HEK293 (cell line): ENCODE data around the gene ZC3H18.

Source experiments
- BCL11B ChIP-seq: fragments of 450-650 bp; formaldehyde crosslinking; IDR thresholded peaks from 2 replicates; pipeline ENCODE4 v1.5.1; 2016; ENCODE audit warnings: low read depth, missing biosample characterization, missing genetic modification characterization
- GLIS2 ChIP-seq: fragments of 450-650 bp; formaldehyde crosslinking; IDR thresholded peaks from 2 replicates; pipeline ENCODE4 v1.5.1; 2016; ENCODE audit warnings: missing biosample characterization, missing genetic modification characterization
- IKZF3 ChIP-seq: fragments of 450-650 bp; IDR thresholded peaks from 2 replicates; pipeline ENCODE4 v1.5.0; 2018; ENCODE audit warnings: missing biosample characterization, mild to moderate bottlenecking, missing genetic modification characterization, moderate library complexity
- MYNN ChIP-seq: fragments of 450-650 bp; formaldehyde crosslinking; IDR thresholded peaks from 2 replicates; pipeline ENCODE4 v1.5.1; 2016; ENCODE audit warnings: missing biosample characterization, missing genetic modification characterization, borderline replicate concordance
- SP7 ChIP-seq: fragments of 450-650 bp; formaldehyde crosslinking; IDR thresholded peaks from 2 replicates; pipeline ENCODE4 v1.5.1; 2016; ENCODE audit warnings: missing biosample characterization, missing genetic modification characterization
- ZBTB21 ChIP-seq: fragments of 450-650 bp; formaldehyde crosslinking; IDR thresholded peaks from 2 replicates; pipeline ENCODE4 v1.5.1; 2017; ENCODE audit warnings: missing biosample characterization, missing genetic modification characterization
- ZFP37 ChIP-seq: fragments of 450-650 bp; formaldehyde crosslinking; IDR thresholded peaks from 2 replicates; pipeline ENCODE4 v1.5.1; 2016; ENCODE audit warnings: missing biosample characterization, missing genetic modification characterization
- ZNF10 ChIP-seq: fragments of 450-650 bp; formaldehyde crosslinking; IDR thresholded peaks from 2 replicates; pipeline ENCODE4 v1.5.1; 2017; ENCODE audit warnings: missing biosample characterization, missing genetic modification characterization
- ZNF114 ChIP-seq: fragments of 450-650 bp; formaldehyde crosslinking; IDR thresholded peaks from 2 replicates; pipeline ENCODE4 v1.5.0; 2017; ENCODE audit warnings: missing biosample characterization, missing genetic modification characterization
- ZNF155 ChIP-seq: fragments of 450-650 bp; formaldehyde crosslinking; IDR thresholded peaks from 2 replicates; pipeline ENCODE4 v1.5.1; 2016; ENCODE audit warnings: missing biosample characterization, missing genetic modification characterization
- ZNF175 ChIP-seq: fragments of 450-650 bp; formaldehyde crosslinking; IDR thresholded peaks from 2 replicates; pipeline ENCODE4 v1.5.1; 2016; ENCODE audit warnings: missing biosample characterization, missing genetic modification characterization
- ZNF184 ChIP-seq: fragments of 450-650 bp; IDR thresholded peaks from 2 replicates; pipeline ENCODE4 v1.5.1; 2018; ENCODE audit warnings: missing biosample characterization, mild to moderate bottlenecking, missing genetic modification characterization
- ZNF221 ChIP-seq: fragments of 450-650 bp; formaldehyde crosslinking; IDR thresholded peaks from 2 replicates; pipeline ENCODE4 v1.5.1; 2017; ENCODE audit warnings: missing biosample characterization, missing genetic modification characterization, borderline replicate concordance
- ZNF223 ChIP-seq: fragments of 450-650 bp; formaldehyde crosslinking; IDR thresholded peaks from 2 replicates; pipeline ENCODE4 v1.5.1; 2016; ENCODE audit warnings: missing biosample characterization, missing genetic modification characterization
- ZNF239 ChIP-seq: fragments of 450-650 bp; formaldehyde crosslinking; IDR thresholded peaks from 2 replicates; pipeline ENCODE4 v1.5.1; 2016; ENCODE audit warnings: missing biosample characterization, missing genetic modification characterization
- ZNF311 ChIP-seq: fragments of 450-650 bp; formaldehyde crosslinking; IDR thresholded peaks from 2 replicates; pipeline ENCODE4 v1.5.1; 2017; ENCODE audit warnings: missing biosample characterization, missing genetic modification characterization, borderline replicate concordance
- ZNF433 ChIP-seq: fragments of 450-650 bp; formaldehyde crosslinking; IDR thresholded peaks from 2 replicates; pipeline ENCODE4 v1.5.1; 2016; ENCODE audit warnings: missing biosample characterization, missing genetic modification characterization, low read depth
- ZNF560 ChIP-seq: fragments of 450-650 bp; formaldehyde crosslinking; IDR thresholded peaks from 2 replicates; pipeline ENCODE4 v1.5.1; 2017; ENCODE audit warnings: missing biosample characterization, missing genetic modification characterization, borderline replicate concordance
- ZNF561 ChIP-seq: fragments of 450-650 bp; IDR thresholded peaks from 2 replicates; pipeline ENCODE4 v1.5.1; 2018; ENCODE audit warnings: missing biosample characterization, missing genetic modification characterization, borderline replicate concordance
- ZNF626 ChIP-seq: fragments of 450-650 bp; sonication (Bioruptor Pico); formaldehyde crosslinking; IDR thresholded peaks from 2 replicates; pipeline ENCODE4 v1.5.1; 2018; ENCODE audit warnings: missing biosample characterization, missing genetic modification characterization, inconsistent platforms
- ZNF777 ChIP-seq: fragments of 450-650 bp; formaldehyde crosslinking; IDR thresholded peaks from 2 replicates; pipeline ENCODE4 v1.5.1; 2017; ENCODE audit warnings: missing biosample characterization, missing genetic modification characterization, borderline replicate concordance
- TF ChIP-seq, protein P1 (sequence below): fragments of 450-650 bp; formaldehyde crosslinking; IDR thresholded peaks from 2 replicates; pipeline ENCODE4 v1.5.1; 2016; ENCODE audit warnings: missing biosample characterization, missing genetic modification characterization
- TF ChIP-seq, protein P2 (sequence below): fragments of 450-650 bp; IDR thresholded peaks from 2 replicates; pipeline ENCODE4 v1.5.1; 2018; ENCODE audit warnings: missing biosample characterization, mild to moderate bottlenecking, missing genetic modification characterization
- TF ChIP-seq, protein P3 (sequence below): fragments of 450-650 bp; formaldehyde crosslinking; IDR thresholded peaks from 2 replicates; pipeline ENCODE4; 2016; ENCODE audit warnings: missing biosample characterization, missing genetic modification characterization
- TF ChIP-seq, protein P4 (sequence below): fragments of 450-650 bp; formaldehyde crosslinking; IDR thresholded peaks from 2 replicates; pipeline ENCODE4 v1.5.1; 2017; ENCODE audit warnings: missing biosample characterization, missing genetic modification characterization
- TF ChIP-seq, protein P5 (sequence below): fragments of 450-650 bp; formaldehyde crosslinking; IDR thresholded peaks from 2 replicates; pipeline ENCODE4 v1.5.1; 2016; ENCODE audit warnings: missing biosample characterization, missing genetic modification characterization
- TF ChIP-seq, protein P6 (sequence below): fragments of 450-650 bp; formaldehyde crosslinking; IDR thresholded peaks from 2 replicates; pipeline ENCODE4 v1.5.1; 2017; ENCODE audit warnings: missing biosample characterization, mild to moderate bottlenecking, missing genetic modification characterization, moderate library complexity
- TF ChIP-seq, protein P7 (sequence below): fragments of 450-650 bp; formaldehyde crosslinking; IDR thresholded peaks from 2 replicates; pipeline ENCODE4 v1.5.1; 2016; ENCODE audit warnings: missing biosample characterization, missing genetic modification characterization

ZC3H18 gene

DNA sequence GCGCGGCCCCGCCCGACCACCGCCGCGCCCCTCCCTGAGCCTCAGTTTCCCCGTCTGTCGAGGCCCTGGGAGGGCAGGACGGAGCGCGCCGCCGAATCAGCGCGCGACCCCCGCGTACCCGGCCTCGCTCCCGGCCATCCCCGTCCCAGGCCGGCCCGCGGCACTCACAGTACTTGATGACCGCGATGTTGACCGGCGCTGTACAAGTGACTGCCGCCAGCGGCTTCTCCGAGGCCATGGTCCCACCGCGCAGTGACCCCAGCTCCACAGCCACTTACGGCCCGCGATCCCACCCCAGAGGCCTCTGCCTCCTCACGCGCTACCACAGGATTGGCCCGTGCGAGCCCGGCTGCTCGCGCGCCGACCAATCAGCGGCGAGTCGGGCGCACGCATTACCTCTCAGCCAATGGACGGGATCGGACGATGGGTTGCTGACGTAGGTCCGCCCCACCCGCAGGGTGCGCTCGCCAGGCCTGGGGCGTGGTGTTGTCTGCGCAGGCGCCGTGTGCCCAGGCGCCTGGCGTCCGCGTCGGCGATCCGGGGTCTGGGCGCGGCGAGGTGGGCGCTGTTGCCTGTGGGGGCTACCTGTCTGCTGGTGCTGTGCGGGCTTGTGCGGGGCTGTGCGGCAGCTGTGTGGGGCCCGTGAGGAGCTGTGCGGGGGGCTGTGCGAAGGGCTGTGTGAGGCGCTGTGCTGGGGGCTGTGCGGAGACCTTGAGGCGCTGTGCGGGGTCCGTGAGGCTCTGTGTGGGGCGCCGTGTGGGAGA, 92.8 kb downstream of the ZC3H18 start, which contains the start of gene MVD (continued):
- no peak for TF ChIP-seq ZBTB21
- no peak; the same call in 1 of the 2 replicates for TF ChIP-seq BCL11B
- TF ChIP-seq, protein P1, sequence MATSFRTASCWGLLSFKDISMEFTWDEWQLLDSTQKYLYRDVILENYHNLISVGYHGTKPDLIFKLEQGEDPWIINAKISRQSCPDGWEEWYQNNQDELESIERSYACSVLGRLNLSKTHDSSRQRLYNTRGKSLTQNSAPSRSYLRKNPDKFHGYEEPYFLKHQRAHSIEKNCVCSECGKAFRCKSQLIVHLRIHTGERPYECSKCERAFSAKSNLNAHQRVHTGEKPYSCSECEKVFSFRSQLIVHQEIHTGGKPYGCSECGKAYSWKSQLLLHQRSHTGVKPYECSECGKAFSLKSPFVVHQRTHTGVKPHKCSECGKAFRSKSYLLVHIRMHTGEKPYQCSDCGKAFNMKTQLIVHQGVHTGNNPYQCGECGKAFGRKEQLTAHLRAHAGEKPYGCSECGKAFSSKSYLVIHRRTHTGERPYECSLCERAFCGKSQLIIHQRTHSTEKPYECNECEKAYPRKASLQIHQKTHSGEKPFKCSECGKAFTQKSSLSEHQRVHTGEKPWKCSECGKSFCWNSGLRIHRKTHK (tag by site-specific recombination) = no peak
- no peak for TF ChIP-seq ZNF311
- TF ChIP-seq, protein P2, sequence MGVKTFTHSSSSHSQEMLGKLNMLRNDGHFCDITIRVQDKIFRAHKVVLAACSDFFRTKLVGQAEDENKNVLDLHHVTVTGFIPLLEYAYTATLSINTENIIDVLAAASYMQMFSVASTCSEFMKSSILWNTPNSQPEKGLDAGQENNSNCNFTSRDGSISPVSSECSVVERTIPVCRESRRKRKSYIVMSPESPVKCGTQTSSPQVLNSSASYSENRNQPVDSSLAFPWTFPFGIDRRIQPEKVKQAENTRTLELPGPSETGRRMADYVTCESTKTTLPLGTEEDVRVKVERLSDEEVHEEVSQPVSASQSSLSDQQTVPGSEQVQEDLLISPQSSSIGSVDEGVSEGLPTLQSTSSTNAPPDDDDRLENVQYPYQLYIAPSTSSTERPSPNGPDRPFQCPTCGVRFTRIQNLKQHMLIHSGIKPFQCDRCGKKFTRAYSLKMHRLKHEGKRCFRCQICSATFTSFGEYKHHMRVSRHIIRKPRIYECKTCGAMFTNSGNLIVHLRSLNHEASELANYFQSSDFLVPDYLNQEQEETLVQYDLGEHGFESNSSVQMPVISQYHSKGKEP (tag by site-specific recombination) = 0 out of 2 replicates have a peak, but pooled peaks have one; percentile 6
- no peak for TF ChIP-seq ZNF221 (tag by site-specific recombination)
- no peak for TF ChIP-seq ZNF560 (tag by site-specific recombination)
- TF ChIP-seq ZNF239 = no peak
- TF ChIP-seq, protein P3, sequence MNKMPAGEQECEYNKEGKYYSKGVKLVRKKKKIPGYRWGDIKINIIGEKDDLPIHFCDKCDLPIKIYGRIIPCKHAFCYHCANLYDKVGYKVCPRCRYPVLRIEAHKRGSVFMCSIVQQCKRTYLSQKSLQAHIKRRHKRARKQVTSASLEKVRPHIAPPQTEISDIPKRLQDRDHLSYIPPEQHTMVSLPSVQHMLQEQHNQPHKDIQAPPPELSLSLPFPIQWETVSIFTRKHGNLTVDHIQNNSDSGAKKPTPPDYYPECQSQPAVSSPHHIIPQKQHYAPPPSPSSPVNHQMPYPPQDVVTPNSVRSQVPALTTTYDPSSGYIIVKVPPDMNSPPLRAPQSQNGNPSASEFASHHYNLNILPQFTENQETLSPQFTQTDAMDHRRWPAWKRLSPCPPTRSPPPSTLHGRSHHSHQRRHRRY (tag by site-specific recombination) = no peak
- TF ChIP-seq ZNF561 (tag by site-specific recombination) = 0 out of 2 replicates have a peak, but pooled peaks have one; percentile 52
- peak; percentile 50 for TF ChIP-seq SP7
- no peak for TF ChIP-seq IKZF3 (tag by site-specific recombination)
- peak; percentile 91 for TF ChIP-seq GLIS2 (tag by site-specific recombination)
- no peak for TF ChIP-seq ZNF433 (tag by site-specific recombination)
- TF ChIP-seq ZNF626 (tag by site-specific recombination) = no peak
- peak; percentile 87; the same call in 1 of the 2 replicates for TF ChIP-seq ZNF777 (tag by site-specific recombination)
- TF ChIP-seq ZNF10 (tag by site-specific recombination) = peak; percentile 60; the same call in 1 of the 2 replicates
- TF ChIP-seq ZNF184 (tag by site-specific recombination) = no peak
- no peak for TF ChIP-seq MYNN
- TF ChIP-seq, protein P4, sequence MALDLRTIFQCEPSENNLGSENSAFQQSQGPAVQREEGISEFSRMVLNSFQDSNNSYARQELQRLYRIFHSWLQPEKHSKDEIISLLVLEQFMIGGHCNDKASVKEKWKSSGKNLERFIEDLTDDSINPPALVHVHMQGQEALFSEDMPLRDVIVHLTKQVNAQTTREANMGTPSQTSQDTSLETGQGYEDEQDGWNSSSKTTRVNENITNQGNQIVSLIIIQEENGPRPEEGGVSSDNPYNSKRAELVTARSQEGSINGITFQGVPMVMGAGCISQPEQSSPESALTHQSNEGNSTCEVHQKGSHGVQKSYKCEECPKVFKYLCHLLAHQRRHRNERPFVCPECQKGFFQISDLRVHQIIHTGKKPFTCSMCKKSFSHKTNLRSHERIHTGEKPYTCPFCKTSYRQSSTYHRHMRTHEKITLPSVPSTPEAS = no peak
- TF ChIP-seq ZNF114 (tag by site-specific recombination) = no peak
- no peak for TF ChIP-seq ZNF223
- TF ChIP-seq ZFP37 (tag by site-specific recombination) = no peak
- TF ChIP-seq, protein P5, sequence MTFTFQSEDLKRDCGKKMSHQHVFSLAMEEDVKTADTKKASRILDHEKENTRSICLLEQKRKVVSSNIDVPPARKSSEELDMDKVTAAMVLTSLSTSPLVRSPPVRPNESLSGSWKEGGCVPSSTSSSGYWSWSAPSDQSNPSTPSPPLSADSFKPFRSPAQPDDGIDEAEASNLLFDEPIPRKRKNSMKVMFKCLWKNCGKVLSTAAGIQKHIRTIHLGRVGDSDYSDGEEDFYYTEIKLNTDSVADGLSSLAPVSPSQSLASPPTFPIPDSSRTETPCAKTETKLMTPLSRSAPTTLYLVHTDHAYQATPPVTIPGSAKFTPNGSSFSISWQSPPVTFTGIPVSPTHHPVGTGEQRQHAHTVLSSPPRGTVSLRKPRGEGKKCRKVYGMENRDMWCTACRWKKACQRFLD (tag by site-specific recombination) = no peak
- TF ChIP-seq, protein P6, sequence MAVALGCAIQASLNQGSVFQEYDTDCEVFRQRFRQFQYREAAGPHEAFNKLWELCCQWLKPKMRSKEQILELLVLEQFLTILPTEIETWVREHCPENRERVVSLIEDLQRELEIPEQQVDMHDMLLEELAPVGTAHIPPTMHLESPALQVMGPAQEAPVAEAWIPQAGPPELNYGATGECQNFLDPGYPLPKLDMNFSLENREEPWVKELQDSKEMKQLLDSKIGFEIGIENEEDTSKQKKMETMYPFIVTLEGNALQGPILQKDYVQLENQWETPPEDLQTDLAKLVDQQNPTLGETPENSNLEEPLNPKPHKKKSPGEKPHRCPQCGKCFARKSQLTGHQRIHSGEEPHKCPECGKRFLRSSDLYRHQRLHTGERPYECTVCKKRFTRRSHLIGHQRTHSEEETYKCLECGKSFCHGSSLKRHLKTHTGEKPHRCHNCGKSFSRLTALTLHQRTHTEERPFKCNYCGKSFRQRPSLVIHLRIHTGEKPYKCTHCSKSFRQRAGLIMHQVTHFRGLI (tag by site-specific recombination) = peak; percentile 43; the same call in 1 of the 2 replicates
- no peak for TF ChIP-seq ZNF175 (tag by site-specific recombination)
- TF ChIP-seq ZNF155 (tag by site-specific recombination) = no peak
- TF ChIP-seq, protein P7, sequence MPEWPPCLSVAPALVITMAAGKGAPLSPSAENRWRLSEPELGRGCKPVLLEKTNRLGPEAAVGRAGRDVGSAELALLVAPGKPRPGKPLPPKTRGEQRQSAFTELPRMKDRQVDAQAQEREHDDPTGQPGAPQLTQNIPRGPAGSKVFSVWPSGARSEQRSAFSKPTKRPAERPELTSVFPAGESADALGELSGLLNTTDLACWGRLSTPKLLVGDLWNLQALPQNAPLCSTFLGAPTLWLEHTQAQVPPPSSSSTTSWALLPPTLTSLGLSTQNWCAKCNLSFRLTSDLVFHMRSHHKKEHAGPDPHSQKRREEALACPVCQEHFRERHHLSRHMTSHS = no peak
